ENCODE results near the gene PLEKHA5.
"Not testable (repeated sequence)": the region's sequence is repeated elsewhere in the genome, so short reads cannot be mapped to it uniquely, and the experiment has no call there.

The PLEKHA5 gene

DNA sequence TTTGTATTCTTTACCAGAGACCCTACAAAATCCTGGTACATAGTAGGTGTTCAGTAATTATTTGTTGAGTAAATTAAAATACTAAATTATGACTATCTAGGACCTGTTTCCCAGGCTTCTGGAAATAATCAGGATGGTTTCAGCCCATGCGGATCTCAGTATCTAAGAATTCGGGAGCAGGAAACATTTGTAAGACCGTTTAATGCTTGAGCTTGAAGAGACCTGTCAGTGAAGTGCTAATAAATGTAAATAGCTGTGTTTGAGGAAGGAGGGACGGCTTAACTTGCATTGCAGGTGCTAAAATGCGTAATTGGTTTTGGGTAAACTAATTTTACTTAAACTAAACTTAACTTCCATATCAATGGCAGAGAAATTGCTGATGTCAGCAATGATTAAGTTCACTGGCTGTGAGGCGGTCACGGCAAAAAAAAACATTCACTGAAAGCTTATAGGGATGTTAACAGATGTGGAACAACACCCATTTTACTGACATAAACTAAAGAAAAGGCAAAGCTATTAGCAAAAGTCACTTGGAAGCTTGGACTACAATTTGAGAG is 281.2 kb downstream of the PLEKHA5 start:
- no peak for TF ChIP-seq CTCF (conservative IDR thresholded peaks at IDR 0.05; ENCODE audit: low read length)
- DNase-seq (ENCODE audit: low read depth) = no peak
- no peak overlapping the region for H3K4me3 ChIP-seq (ENCODE audit: low read length)

- H3K4me3 ChIP-seq (ENCODE audit: low read length) = no peak overlapping the region
- no peak for DNase-seq (ENCODE audit: low read depth)
These were observed 282.0 kb downstream of the PLEKHA5 start for GRCh38 chr12:19411234-19412204.

GRCh38 chr12:19412844-19413243 is 283.3 kb downstream of the PLEKHA5 start:
- DNase-seq (ENCODE audit: low read depth) = no peak
- no peak overlapping the region for H3K4me3 ChIP-seq (ENCODE audit: low read length)
- TF ChIP-seq CTCF (conservative IDR thresholded peaks at IDR 0.05; ENCODE audit: low read length) = no peak

More at GRCh38 chr12:19411234-19412204, 282.0 kb downstream of the PLEKHA5 start:
- TF ChIP-seq CTCF (conservative IDR thresholded peaks at IDR 0.05; ENCODE audit: low read length) = no peak

GRCh38 chr12:19413582-19413981 is 284.0 kb downstream of the PLEKHA5 start:
- not testable (repeated sequence) for H3K4me3 ChIP-seq (ENCODE audit: low read length); DNase-seq (ENCODE audit: low read depth)

GRCh38 chr12:19415563-19415962 is 286.0 kb downstream of the PLEKHA5 start:
- TF ChIP-seq CTCF (conservative IDR thresholded peaks at IDR 0.05; ENCODE audit: low read length) = no peak
- no peak overlapping the region for H3K4me3 ChIP-seq (ENCODE audit: low read length)
- no peak for DNase-seq (ENCODE audit: low read depth)

GRCh38 chr12:19419086-19419485 is 289.6 kb downstream of the PLEKHA5 start:
- TF ChIP-seq CTCF (conservative IDR thresholded peaks at IDR 0.05; ENCODE audit: low read length) = no peak
- H3K4me3 ChIP-seq (ENCODE audit: low read length) = no peak overlapping the region
- DNase-seq (ENCODE audit: low read depth) = no peak

DNA sequence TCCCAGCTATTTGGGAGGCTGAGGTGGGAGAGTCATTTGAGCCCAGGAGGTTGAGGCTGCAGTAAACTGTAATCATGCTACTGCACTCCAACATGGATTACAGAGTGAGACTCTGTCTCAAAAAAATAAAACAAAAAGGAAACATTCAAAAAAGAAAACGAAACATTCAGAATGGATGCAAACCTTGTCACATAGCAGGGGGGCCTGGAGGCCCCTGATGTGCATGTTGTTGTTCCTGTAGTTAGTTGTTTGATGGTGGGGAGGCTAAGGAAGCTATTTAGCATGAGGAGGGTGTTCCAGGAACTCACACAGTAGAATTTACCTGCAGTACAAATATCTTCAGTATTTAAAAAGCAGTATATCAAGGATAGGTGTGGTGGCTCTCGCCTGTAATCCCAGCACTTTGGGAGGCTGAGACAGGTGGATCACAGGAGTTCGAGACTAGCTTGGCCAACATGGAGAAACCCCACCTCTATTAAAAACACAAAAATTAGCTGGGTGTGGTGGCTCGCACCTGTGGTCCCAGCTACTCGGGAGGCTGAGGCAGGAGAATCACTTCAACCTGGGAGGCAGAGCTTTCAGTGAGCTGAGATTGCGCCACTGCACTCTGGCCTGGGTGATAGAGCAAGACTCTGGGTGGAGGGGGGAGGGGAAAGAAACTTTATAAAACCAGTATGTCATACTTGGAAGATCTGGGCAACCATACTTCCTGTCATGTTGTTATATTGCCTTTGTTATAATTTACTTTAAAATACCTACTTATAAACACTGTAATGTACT is 292.2 kb downstream of the PLEKHA5 start:
- no peak overlapping the region for H3K4me3 ChIP-seq (ENCODE audit: low read length)
- no peak for DNase-seq (ENCODE audit: low read depth)
- TF ChIP-seq CTCF (conservative IDR thresholded peaks at IDR 0.05; ENCODE audit: low read length) = no peak

Measured in AG10803 (cell line).